HepG2 (cell line): ENCODE measurements around the gene NOL12. TPM values are rescaled to one million over a fixed set of nuclear protein-coding genes. Genes with fewer than 3 reads are reported as not detected.

Source experiments
- ASH2L ChIP-seq: fragments of 300-600, 200-600 bp; sonication (generic); IDR thresholded peaks from 2 replicates; pipeline ENCODE4 v1.7.0; 2017; ENCODE audit warnings: low read depth, mild to moderate bottlenecking, moderate library complexity, mixed read lengths, low read length; ENCODE audit not compliant: insufficient read length
- CC2D1A ChIP-seq: sonication (generic); formaldehyde crosslinking; IDR thresholded peaks from 2 replicates; pipeline ENCODE4 v1.8.1; 2023; ENCODE audit warnings: mild to moderate bottlenecking, missing genetic modification reagents
- GFI1 ChIP-seq: sonication (generic); formaldehyde crosslinking; IDR thresholded peaks from 2 replicates; pipeline ENCODE4 v1.5.0; 2020; ENCODE audit warnings: missing genetic modification reagents, mild to moderate bottlenecking, borderline replicate concordance
- SOX13 ChIP-seq, 3 experiments: fragments of 450-650 bp in 1 of 3; sonication (generic) in 1 of 3; formaldehyde crosslinking in 1 of 3; IDR thresholded peaks in 2 of 3; conservative IDR thresholded peaks in 1 of 3; 2 replicates each; pipeline versions ENCODE4 v1.5.0 to v1.6.1; 2016 to 2020; ENCODE audit warnings: antibody characterized with exemption in 1 of 3, mild to moderate bottlenecking in 1 of 3, missing compliant biosample characterization in 1 of 3, missing genetic modification reagents in 1 of 3, moderate library complexity in 1 of 3
- SYNCRIP ChIP-seq: fragments of 200-400 bp; formaldehyde crosslinking; IDR thresholded peaks from 2 replicates; pipeline ENCODE4 v1.6.1; 2018; ENCODE audit warnings: mild to moderate bottlenecking, low read depth, low read length; ENCODE audit not compliant: insufficient read depth
- TBX3 ChIP-seq: fragments of 450-650 bp; IDR thresholded peaks from 2 replicates; pipeline ENCODE4 v1.6.1; 2017; ENCODE audit warnings: antibody characterized with exemption, mild to moderate bottlenecking, inconsistent platforms, borderline replicate concordance
- THAP9 ChIP-seq: sonication (generic); formaldehyde crosslinking; IDR thresholded peaks from 2 replicates; pipeline ENCODE4; 2020; ENCODE audit warnings: missing genetic modification reagents, mild to moderate bottlenecking, borderline replicate concordance
- THYN1 ChIP-seq: sonication (generic); formaldehyde crosslinking; IDR thresholded peaks from 2 replicates; pipeline ENCODE4 v1.8.1; 2023; ENCODE audit warnings: low read depth, mild to moderate bottlenecking, moderate library complexity, missing genetic modification reagents, borderline replicate concordance
- USF2 ChIP-seq, 2 experiments: sonication (generic) in 1 of 2; formaldehyde crosslinking in 1 of 2; IDR thresholded peaks; 2 replicates each; pipeline versions ENCODE4 v1.5.1 to v1.6.1; 2011 to 2020; ENCODE audit warnings: borderline replicate concordance in 1 of 2, low read depth in 1 of 2, low read length in 1 of 2, mild to moderate bottlenecking in 1 of 2, missing genetic modification reagents in 1 of 2, moderate library complexity in 1 of 2
- ZBTB42 ChIP-seq: sonication (generic); formaldehyde crosslinking; IDR thresholded peaks from 2 replicates; pipeline ENCODE4 v1.5.0; 2020; ENCODE audit warnings: mild to moderate bottlenecking, missing genetic modification reagents
- ZFAT ChIP-seq: sonication (generic); formaldehyde crosslinking; conservative IDR thresholded peaks from 2 replicates; pipeline ENCODE4 v1.8.1; 2023; ENCODE audit warnings: missing genetic modification reagents, inconsistent platforms
- ZNF292 ChIP-seq: sonication (generic); formaldehyde crosslinking; IDR thresholded peaks from 2 replicates; pipeline ENCODE4 v1.8.1; 2022; ENCODE audit warnings: mild to moderate bottlenecking, low read depth, missing genetic modification reagents, borderline replicate concordance
- ZNF678 ChIP-seq: sonication (generic); formaldehyde crosslinking; IDR thresholded peaks from 2 replicates; pipeline ENCODE4 v1.4.0; 2020; ENCODE audit warnings: mild to moderate bottlenecking, missing genetic modification reagents
- ZNF703 ChIP-seq: sonication (generic); formaldehyde crosslinking; IDR thresholded peaks from 2 replicates; pipeline ENCODE4 v1.5.1; 2020; ENCODE audit warnings: missing genetic modification reagents, mild to moderate bottlenecking, moderate library complexity, borderline replicate concordance
- ZNF841 ChIP-seq: sonication (generic); formaldehyde crosslinking; IDR thresholded peaks from 2 replicates; pipeline ENCODE4 v1.8.1; 2023; ENCODE audit warnings: missing genetic modification reagents, borderline replicate concordance
- polyA plus RNA-seq, 8 experiments: library from polyadenylated mRNA; depleted of rRNA in 3 of 8; stranded (reverse) in 7 of 8; unstranded in 1 of 8; fragments of >200 nt; fragmentation: Illumina TruSeq in 4 of 8; extraction: Trizol in 4 of 8; gene quantifications; 2 replicates each; pipeline versions ENCODE4 v1.2.1 to v1.2.3, GENCODE V29; 2011 to 2016; ENCODE audit warnings: low read depth in 4 of 8, missing spikeins in 1 of 8, mixed read lengths in 1 of 8; ENCODE audit not compliant: insufficient read depth in 1 of 8
- total RNA-seq, 5 experiments: library from RNA; depleted of rRNA; stranded (reverse); fragments of >200 nt; fragmentation: Illumina TruSeq; extraction: Trizol; gene quantifications; 2 replicates each; pipeline ENCODE4 v1.2.3, GENCODE V29; 2016; ENCODE audit warnings: low read depth in 1 of 5
- TF ChIP-seq, protein P1 (sequence below): sonication (generic); formaldehyde crosslinking; conservative IDR thresholded peaks from 2 replicates; pipeline ENCODE4 v1.5.0; 2020; ENCODE audit warnings: missing genetic modification reagents
- TF ChIP-seq, protein P2 (sequence below): sonication (generic); formaldehyde crosslinking; IDR thresholded peaks from 2 replicates; pipeline ENCODE4 v1.4.0; 2020; ENCODE audit warnings: missing genetic modification reagents, mild to moderate bottlenecking, borderline replicate concordance

The NOL12 gene
- total and polyA plus RNA-seq, 2 of the 13 experiments (the other 11 are each of a cell fraction or from before 2014, with no cell fraction given) = 14.3 to 31.4 TPM

DNA sequence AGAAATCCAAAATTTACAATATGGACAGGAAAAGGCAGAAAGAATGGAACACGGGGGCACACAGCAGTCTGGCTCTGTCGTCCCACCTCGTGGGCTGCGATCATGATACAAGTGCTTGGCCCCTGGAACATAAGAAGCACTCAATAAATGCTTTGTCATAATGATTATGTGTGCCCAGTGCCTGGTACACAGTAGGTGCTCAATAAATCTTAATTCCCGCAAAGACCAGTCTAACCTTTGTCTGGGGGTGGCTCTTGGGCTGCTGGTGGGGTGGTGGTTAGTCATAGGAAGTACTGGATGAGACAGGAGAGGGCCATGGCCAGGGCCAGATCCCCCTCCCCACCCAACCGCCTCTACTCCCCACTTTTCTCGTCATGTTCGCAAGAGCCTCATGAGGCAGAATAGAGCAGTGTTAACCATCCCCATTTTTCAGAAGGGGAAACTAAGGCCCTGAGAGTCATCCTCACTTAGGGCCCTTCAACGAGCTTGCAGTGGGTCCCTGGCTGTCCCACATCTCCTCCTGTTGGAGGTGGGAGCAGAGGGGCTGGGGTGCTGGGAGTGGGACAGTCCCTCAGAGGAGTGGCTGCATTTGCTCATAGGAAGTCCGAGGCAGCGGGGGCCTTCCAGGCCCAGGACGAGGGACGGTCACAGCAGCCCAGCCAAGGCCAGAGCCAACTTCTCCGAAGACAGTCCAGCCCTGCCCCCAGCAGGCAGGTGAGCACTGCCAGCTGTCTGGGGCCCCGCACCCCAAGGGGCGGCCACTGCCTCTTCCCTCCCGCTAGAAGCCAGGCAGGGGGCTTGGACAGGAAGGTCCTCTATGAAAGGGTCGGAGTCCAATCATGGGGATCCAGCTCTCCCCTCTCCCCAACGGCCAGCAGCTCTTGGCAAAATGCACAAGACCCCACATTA lies 46.8 kb downstream of the NOL12 start (continued):
- TF ChIP-seq ZBTB42 (CRISPR knock-in tag) (0 out of 2 replicates have a peak, but pooled peaks have one; percentile 32), USF2 (IDR thresholded peaks at IDR 0.05; ENCODE audit: low read depth, low read length) (no peak), USF2 (CRISPR knock-in tag; IDR thresholded peaks at IDR 0.05; ENCODE audit: borderline replicate concordance) (no peak), ZNF703 (CRISPR knock-in tag) (no peak), ZNF841 (CRISPR knock-in tag) (no peak), ZFAT (CRISPR knock-in tag) (no peak), GFI1 (CRISPR knock-in tag) (no peak), SOX13 (IDR thresholded peaks at IDR 0.05) (no peak), SOX13 (CRISPR knock-in tag; conservative IDR thresholded peaks at IDR 0.05 in 1 of 2, IDR thresholded peaks at IDR 0.05 in 1 of 2) (no peak), THYN1 (no peak), THAP9 (CRISPR knock-in tag) (no peak), ZNF678 (CRISPR knock-in tag) (no peak), TBX3 (no peak), ZNF292 (CRISPR knock-in tag) (0 out of 2 replicates have a peak, but pooled peaks have one; percentile 41), ASH2L (no peak), SYNCRIP (no peak), CC2D1A (CRISPR knock-in tag) (no peak)
- TF ChIP-seq, protein P1, sequence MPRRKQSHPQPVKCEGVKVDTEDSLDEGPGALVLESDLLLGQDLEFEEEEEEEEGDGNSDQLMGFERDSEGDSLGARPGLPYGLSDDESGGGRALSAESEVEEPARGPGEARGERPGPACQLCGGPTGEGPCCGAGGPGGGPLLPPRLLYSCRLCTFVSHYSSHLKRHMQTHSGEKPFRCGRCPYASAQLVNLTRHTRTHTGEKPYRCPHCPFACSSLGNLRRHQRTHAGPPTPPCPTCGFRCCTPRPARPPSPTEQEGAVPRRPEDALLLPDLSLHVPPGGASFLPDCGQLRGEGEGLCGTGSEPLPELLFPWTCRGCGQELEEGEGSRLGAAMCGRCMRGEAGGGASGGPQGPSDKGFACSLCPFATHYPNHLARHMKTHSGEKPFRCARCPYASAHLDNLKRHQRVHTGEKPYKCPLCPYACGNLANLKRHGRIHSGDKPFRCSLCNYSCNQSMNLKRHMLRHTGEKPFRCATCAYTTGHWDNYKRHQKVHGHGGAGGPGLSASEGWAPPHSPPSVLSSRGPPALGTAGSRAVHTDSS (CRISPR knock-in tag) = no peak
- TF ChIP-seq, protein P2, sequence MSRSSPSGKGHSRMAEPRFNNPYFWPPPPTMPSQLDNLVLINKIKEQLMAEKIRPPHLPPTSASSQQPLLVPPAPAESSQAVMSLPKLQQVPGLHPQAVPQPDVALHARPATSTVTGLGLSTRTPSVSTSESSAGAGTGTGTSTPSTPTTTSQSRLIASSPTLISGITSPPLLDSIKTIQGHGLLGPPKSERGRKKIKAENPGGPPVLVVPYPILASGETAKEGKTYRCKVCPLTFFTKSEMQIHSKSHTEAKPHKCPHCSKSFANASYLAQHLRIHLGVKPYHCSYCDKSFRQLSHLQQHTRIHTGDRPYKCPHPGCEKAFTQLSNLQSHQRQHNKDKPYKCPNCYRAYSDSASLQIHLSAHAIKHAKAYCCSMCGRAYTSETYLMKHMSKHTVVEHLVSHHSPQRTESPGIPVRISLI (CRISPR knock-in tag) = peak; percentile 65; the same call in 1 of the 2 replicates
